CD4-positive, alpha-beta T cell treated with Interferon alpha-2 for 1 hour (primary cell): ENCODE data around the gene PABPC1L.
"Not testable (repeated sequence)": the region's sequence is repeated elsewhere in the genome, so short reads cannot be mapped to it uniquely, and the experiment has no call there.

Experiments used
- DNase-seq, 2 donors: peaks; one replicate each; pipeline ENCODE4 v3.0.0-alpha.2; 2020 to 2022

The PABPC1L gene

GRCh38 chr20:44909872-44910689 is at the start of gene PABPC1L:
Gene PABPC1L, plus strand, starts transcription at chr20:44910060. Its CDS starts 84 bp downstream, at chr20:44910144.
- peak; percentile 71 to 84 for DNase-seq

- no peak for DNase-seq
Observed at GRCh38 chr20:44861531-44862006, 48.3 kb upstream of the PABPC1L start.

- no peak for DNase-seq
Observed at GRCh38 chr20:44862286-44862685, 47.6 kb upstream of the PABPC1L start.

- DNase-seq = not testable (repeated sequence)
Observed at GRCh38 chr20:44863365-44864084, 46.3 kb upstream of the PABPC1L start.

GRCh38 chr20:44864493-44864892 is 45.4 kb upstream of the PABPC1L start:
- DNase-seq = not testable (repeated sequence)

- DNase-seq = no peak
Observed at GRCh38 chr20:44866703-44867335, 43.0 kb upstream of the PABPC1L start.

GRCh38 chr20:44869471-44869870 is 40.4 kb upstream of the PABPC1L start:
- no peak for DNase-seq

GRCh38 chr20:44882360-44882759 is 27.5 kb upstream of the PABPC1L start:
- not testable (repeated sequence) for DNase-seq

GRCh38 chr20:44883214-44883902 is 26.5 kb upstream of the PABPC1L start:
- no peak for DNase-seq

GRCh38 chr20:44884907-44885391 is 24.9 kb upstream of the PABPC1L start:
- DNase-seq = no peak

GRCh38 chr20:44885392-44886265 is 24.2 kb upstream of the PABPC1L start, which contains the start of gene YWHAB:
Gene YWHAB, plus strand, starts transcription at chr20:44885705. Its CDS starts 15,829 bp downstream, at chr20:44901534.
- peak; percentile 96 to 97 for DNase-seq

GRCh38 chr20:44886266-44886651 is 23.6 kb upstream of the PABPC1L start:
- no peak for DNase-seq

GRCh38 chr20:44886828-44887227 is 23.0 kb upstream of the PABPC1L start:
- no peak for DNase-seq

GRCh38 chr20:44887466-44887865 is 22.4 kb upstream of the PABPC1L start:
- no peak for DNase-seq

GRCh38 chr20:44888226-44889103 is 21.4 kb upstream of the PABPC1L start:
- no peak for DNase-seq

GRCh38 chr20:44891826-44892225 is 18.0 kb upstream of the PABPC1L start:
- no peak for DNase-seq

GRCh38 chr20:44894959-44895358 is 14.9 kb upstream of the PABPC1L start:
- DNase-seq = no peak

GRCh38 chr20:44896583-44896982 is 13.3 kb upstream of the PABPC1L start:
- peak in 1 of 2 donors; percentile 27 for DNase-seq

GRCh38 chr20:44897133-44897532 is 12.7 kb upstream of the PABPC1L start:
- no peak for DNase-seq

- DNase-seq = no peak
Observed at GRCh38 chr20:44900231-44900854, 9.5 kb upstream of the PABPC1L start.
